ENCODE measurements around the gene GIMAP8. TPM values are rescaled to one million over a fixed set of nuclear protein-coding genes. Genes with fewer than 3 reads are reported as not detected.

Gene GIMAP8
- total RNA-seq, 1 donor from 2014 or later = 42.3 TPM

DNA sequence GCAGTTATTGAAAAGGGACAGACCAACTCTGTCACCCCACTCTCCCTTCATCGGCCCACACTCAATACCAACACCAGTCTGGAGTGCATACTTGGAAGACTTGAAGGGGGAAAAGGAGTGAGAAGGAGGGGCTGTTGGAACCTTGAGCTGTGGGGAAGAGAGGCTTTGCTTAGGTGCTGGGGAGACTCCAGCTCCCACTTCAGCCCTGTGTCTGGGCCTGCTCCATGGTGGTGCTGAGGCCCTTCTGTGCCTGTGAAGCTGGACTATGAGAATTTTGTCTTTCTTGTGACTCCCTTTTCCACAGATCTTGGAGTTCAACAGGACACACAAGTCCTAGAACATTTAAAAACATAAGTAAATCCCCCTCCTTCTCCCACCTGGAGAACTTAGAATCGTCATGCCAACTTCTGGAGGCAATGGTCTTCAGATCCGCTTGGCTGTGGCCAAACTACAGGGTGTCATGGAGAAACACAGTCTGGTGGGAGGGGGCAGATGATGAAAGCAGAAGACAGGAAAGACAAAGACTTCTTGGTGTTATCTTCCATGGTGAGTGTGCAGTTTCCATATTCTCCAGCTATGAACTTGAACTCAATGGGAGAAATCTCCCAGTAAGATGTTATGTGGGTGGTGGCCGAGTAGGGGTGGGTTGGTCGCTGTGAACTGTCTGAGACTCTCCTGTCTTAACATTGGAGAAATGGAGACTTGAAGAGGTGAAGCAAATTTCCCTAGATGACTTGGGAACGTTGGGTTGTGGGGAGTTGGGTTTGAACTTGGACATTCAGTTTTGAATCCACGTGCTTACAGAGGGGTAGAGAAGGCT lies 18.4 kb upstream of the GIMAP8 start:
- no peak overlapping the region for H3K27ac ChIP-seq
- intact Hi-C loops (cut with DNase I) = no loop called here
- TF ChIP-seq, protein P1, sequence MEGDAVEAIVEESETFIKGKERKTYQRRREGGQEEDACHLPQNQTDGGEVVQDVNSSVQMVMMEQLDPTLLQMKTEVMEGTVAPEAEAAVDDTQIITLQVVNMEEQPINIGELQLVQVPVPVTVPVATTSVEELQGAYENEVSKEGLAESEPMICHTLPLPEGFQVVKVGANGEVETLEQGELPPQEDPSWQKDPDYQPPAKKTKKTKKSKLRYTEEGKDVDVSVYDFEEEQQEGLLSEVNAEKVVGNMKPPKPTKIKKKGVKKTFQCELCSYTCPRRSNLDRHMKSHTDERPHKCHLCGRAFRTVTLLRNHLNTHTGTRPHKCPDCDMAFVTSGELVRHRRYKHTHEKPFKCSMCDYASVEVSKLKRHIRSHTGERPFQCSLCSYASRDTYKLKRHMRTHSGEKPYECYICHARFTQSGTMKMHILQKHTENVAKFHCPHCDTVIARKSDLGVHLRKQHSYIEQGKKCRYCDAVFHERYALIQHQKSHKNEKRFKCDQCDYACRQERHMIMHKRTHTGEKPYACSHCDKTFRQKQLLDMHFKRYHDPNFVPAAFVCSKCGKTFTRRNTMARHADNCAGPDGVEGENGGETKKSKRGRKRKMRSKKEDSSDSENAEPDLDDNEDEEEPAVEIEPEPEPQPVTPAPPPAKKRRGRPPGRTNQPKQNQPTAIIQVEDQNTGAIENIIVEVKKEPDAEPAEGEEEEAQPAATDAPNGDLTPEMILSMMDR (IDR thresholded peaks at IDR 0.05) = no peak
- peaks cover 11% of the 10 kb centered on the region for H3K4me1 ChIP-seq
- H3K4me3 ChIP-seq = no peak overlapping the region
- no peaks in the 10 kb centered on the region for H3K27me3 ChIP-seq
- H3K9me3 ChIP-seq = no peaks in the 10 kb centered on the region
- DNase-seq (peak; percentile 32), ATAC-seq (peak; percentile 2)
- no peaks in the 10 kb centered on the region for H3K36me3 ChIP-seq

DNA sequence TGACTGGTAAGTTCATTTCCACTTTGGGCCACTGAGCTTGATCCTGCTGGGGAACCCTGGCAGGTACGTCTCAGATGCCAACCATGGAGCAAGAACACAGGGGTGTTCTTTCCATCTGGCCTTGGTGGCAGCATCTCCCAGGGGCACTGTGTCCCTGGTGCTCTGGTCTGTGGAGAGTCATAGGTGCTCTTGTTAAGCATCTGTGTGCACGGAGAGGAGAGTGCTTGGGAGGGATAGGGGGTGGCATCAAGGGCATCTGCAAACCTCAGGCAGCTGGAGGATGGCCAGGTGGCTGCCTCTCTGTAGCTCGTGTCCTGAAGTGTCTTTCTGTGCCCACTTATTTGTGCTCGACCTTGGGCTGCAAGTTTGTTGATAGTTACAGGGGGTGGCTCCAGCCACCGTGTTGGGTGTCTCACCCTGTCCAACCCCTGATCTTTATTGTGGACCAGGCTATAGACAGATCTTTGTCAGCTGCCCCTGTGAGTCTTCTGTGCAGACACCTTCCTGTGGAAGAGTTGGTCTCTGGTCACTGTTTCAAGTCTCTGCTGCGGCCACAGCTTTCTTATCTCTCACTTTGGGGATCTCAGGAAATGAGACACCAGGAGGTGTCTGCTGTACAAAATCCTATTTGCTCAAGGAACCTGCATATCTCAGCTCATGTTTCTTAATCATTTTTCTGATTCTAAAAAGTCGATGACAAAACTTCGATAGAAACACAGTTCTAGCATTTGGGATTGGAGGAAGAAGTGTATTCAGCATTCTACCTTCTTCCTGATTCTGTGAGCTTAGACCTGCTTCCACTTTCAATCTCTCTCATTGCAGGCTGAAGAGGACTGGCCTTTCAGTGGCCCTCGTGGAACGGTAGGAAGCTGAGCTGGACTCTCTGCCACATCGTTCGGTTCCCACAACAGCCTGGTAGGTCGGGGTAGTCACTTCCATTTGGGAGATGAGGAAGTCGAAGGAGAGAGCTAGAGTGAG lies 17.2 kb upstream of the GIMAP8 start:
- no peak overlapping the region for H3K27ac ChIP-seq
- H3K27me3 ChIP-seq = no peaks in the 10 kb centered on the region
- ATAC-seq = peak; percentile 76
- peak; percentile 31 for DNase-seq
- H3K4me1 ChIP-seq = peaks cover 10% of the 10 kb centered on the region
- H3K4me3 ChIP-seq = peak overlapping the region; percentile 15
- intact Hi-C loops (cut with DNase I) = no loop called here
- H3K9me3 ChIP-seq = no peaks in the 10 kb centered on the region
- H3K36me3 ChIP-seq = no peaks in the 10 kb centered on the region
- TF ChIP-seq, protein P1 (IDR thresholded peaks at IDR 0.05) = no peak

DNA sequence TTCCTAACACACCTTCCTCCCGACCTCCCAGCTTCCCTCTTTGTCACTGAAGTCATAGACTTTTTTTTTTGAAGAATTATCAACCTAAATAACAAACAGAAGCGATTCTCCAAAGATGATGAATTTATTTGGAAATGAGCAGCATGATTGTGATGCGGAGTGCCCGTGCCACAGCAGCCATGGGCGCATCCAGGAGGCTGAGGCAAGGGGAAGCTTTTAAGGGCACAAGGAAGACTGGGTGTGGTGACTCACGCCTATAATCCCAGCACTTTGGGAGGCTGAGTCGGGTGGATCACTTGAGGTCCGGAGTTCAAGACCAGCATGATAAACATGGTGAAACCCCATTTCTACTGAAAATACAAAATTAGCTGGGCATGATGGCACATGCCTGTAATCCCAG lies 16.2 kb upstream of the GIMAP8 start:
- Histone ChIP-seq H3K4me3 (no peak overlapping the region), H3K27ac (no peak overlapping the region), H3K4me1 (no peaks in the 10 kb centered on the region), H3K36me3 (no peaks in the 10 kb centered on the region), H3K27me3 (no peaks in the 10 kb centered on the region), H3K9me3 (no peaks in the 10 kb centered on the region)
- DNase-seq (no peak), ATAC-seq (no peak)
- TF ChIP-seq, protein P1 (IDR thresholded peaks at IDR 0.05) = no peak
- intact Hi-C loops (cut with DNase I) = no loop called here

DNA sequence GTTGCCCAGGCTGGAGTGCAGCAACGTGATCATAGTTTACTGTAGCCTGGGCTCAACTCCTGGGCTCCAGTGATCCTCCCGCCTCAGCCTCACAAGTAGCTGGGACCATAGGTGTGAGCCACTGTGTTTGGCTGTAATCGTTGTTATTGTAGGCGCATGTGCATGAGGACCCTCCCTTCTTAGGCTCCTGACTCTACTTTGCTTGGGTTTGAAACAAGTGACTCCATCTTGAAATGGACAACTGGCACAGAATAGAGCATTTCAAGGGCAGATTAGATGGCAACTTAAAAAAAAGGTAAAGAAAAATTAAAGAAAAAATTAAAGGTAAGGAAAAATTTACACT lies 15.4 kb upstream of the GIMAP8 start:
- DNase-seq (no peak), ATAC-seq (no peak)
- H3K4me3 ChIP-seq = no peak overlapping the region
- no peaks in the 10 kb centered on the region for H3K27me3 ChIP-seq
- TF ChIP-seq, protein P1 (IDR thresholded peaks at IDR 0.05) = no peak
- no peak overlapping the region for H3K27ac ChIP-seq
- intact Hi-C loops (cut with DNase I) = no loop called here
- H3K4me1 ChIP-seq = no peaks in the 10 kb centered on the region
- H3K9me3 ChIP-seq = no peaks in the 10 kb centered on the region
- H3K36me3 ChIP-seq = no peaks in the 10 kb centered on the region

DNA sequence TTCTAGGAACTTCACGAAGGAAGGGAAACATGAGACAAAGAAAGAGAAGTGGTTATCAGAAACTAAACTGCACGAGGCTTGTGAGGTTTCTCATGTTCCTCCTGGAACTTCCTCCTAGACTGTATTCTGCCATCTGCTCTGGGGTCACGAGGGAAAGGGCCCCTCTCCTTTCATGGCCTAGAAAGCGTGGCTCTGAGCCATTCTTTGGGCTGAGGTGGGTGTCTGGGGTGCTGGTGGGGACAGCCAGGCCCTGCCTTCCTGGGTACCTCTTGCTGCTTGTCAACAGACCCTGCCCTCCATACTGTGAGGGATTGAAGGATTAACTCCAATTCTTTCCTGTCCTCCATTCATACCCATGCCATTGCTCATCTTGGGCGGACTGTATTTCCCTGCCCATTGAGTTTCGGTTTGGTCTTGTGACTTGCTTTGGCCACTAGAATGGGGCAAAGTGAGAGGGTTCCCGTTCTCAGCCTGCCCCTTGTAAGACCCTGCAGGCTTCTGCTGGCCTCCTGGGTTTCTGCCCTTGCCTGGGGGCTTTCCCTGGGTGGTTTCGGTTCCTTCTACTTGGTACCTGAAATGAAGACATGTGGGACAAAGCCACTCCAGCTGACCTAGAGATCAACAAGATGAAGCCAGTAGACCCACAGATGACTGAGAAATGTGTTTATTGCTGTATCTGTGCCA lies 14.9 kb upstream of the GIMAP8 start:
- ATAC-seq (peak; percentile 80), DNase-seq (no peak)
- H3K9me3 ChIP-seq = no peaks in the 10 kb centered on the region
- H3K27ac ChIP-seq = no peak overlapping the region
- H3K4me3 ChIP-seq = no peak overlapping the region
- intact Hi-C loops (cut with DNase I) = no loop called here
- no peaks in the 10 kb centered on the region for H3K4me1 ChIP-seq
- H3K27me3 ChIP-seq = no peaks in the 10 kb centered on the region
- TF ChIP-seq, protein P1 (IDR thresholded peaks at IDR 0.05) = no peak
- H3K36me3 ChIP-seq = no peaks in the 10 kb centered on the region
